HEK293 (cell line): ENCODE data around the gene C1orf115.

ENCODE experiments used
- CTCF ChIA-PET: fragments of 350-600 bp; formaldehyde crosslinking; extraction: SDS; loops from one replicate; lab custom pipeline; 2021; ENCODE audit warnings: antibody characterized with exemption; lab: Yijun Ruan, JAX
- POLR2A ChIA-PET: fragments of 300-600 bp; formaldehyde crosslinking; extraction: SDS; loops from one replicate; lab custom pipeline; 2020; ENCODE audit warnings: antibody characterized with exemption, inconsistent platforms; lab: Yijun Ruan, JAX
- H3K27ac ChIP-seq: fragments of 200-500 bp; sonication (Bioruptor generic); 2 replicates; pipeline ENCODE4 v1.5.1; 2014; ENCODE audit warnings: low read depth, low read length, control low read depth, inconsistent platforms; ENCODE audit errors: extremely low read depth
- H3K36me3 ChIP-seq, 2 experiments: fragments of 200-500 bp in 1 of 2; sonication (Bioruptor generic) in 1 of 2; 1 replicate in 1 of 2; 2 replicates in 1 of 2; pipeline ENCODE4 v1.5.1; 2014 to 2017; ENCODE audit warnings: inconsistent platforms in 2 of 2, low read length in 2 of 2; ENCODE audit not compliant: control insufficient read depth in 2 of 2, insufficient read depth in 1 of 2
- H3K4me1 ChIP-seq: fragments of 200-500 bp; sonication (Bioruptor generic); 2 replicates; pipeline ENCODE4 v1.5.1; 2014; ENCODE audit warnings: mild to moderate bottlenecking, low read length, inconsistent platforms; ENCODE audit not compliant: control insufficient read depth, insufficient read depth
- H3K4me3 ChIP-seq: 2 replicates; pipeline ENCODE4 v1.5.1; 2011; ENCODE audit warnings: low read depth, mild to moderate bottlenecking, control low read depth, low read length, moderate library complexity
- H3K9me3 ChIP-seq: fragments of 200-500 bp; sonication (Bioruptor generic); 2 replicates; pipeline ENCODE4 v1.5.1; 2014; ENCODE audit warnings: low read depth, low read length, inconsistent platforms; ENCODE audit not compliant: control insufficient read depth, insufficient read depth
- KLF10 ChIP-seq: fragments of 450-650 bp; IDR thresholded peaks from 2 replicates; pipeline ENCODE4 v1.5.1; 2018; ENCODE audit warnings: missing biosample characterization, mild to moderate bottlenecking, missing genetic modification characterization
- MZF1 ChIP-seq: fragments of 450-650 bp; formaldehyde crosslinking; IDR thresholded peaks from 2 replicates; pipeline ENCODE4 v1.5.1; 2017; ENCODE audit warnings: missing biosample characterization, missing genetic modification characterization, borderline replicate concordance
- SETDB1 ChIP-seq: IDR thresholded peaks from one replicate; pipeline ENCODE4 v1.6.1; 2017; ENCODE audit warnings: mild to moderate bottlenecking, low read length, moderate library complexity, mixed read lengths; ENCODE audit not compliant: insufficient read length
- WT1 ChIP-seq: fragments of 450-650 bp; formaldehyde crosslinking; IDR thresholded peaks from 2 replicates; pipeline ENCODE4 v1.5.1; 2016; ENCODE audit warnings: missing biosample characterization, missing genetic modification characterization
- YY2 ChIP-seq: fragments of 450-650 bp; formaldehyde crosslinking; IDR thresholded peaks from 2 replicates; pipeline ENCODE4 v1.5.1; 2016; ENCODE audit warnings: missing biosample characterization, missing genetic modification characterization
- ZBTB17 ChIP-seq: fragments of 450-650 bp; formaldehyde crosslinking; IDR thresholded peaks from 2 replicates; pipeline ENCODE4 v1.5.1; 2016; ENCODE audit warnings: missing biosample characterization, missing genetic modification characterization
- ZFHX2 ChIP-seq: fragments of 450-650 bp; formaldehyde crosslinking; conservative IDR thresholded peaks from 2 replicates; pipeline ENCODE4 v1.5.1; 2016; ENCODE audit warnings: missing biosample characterization, missing genetic modification characterization
- ZNF112 ChIP-seq: fragments of 450-650 bp; formaldehyde crosslinking; IDR thresholded peaks from 2 replicates; pipeline ENCODE4 v1.5.0; 2017; ENCODE audit warnings: missing biosample characterization, missing genetic modification characterization
- ZNF2 ChIP-seq: fragments of 450-650 bp; formaldehyde crosslinking; IDR thresholded peaks from 2 replicates; pipeline ENCODE4 v1.5.1; 2016; ENCODE audit warnings: missing biosample characterization, missing genetic modification characterization
- ZNF24 ChIP-seq: fragments of 450-650 bp; formaldehyde crosslinking; IDR thresholded peaks from 2 replicates; pipeline ENCODE4 v1.5.1; 2016; ENCODE audit warnings: missing biosample characterization, missing genetic modification characterization
- ZNF335 ChIP-seq: fragments of 450-650 bp; formaldehyde crosslinking; conservative IDR thresholded peaks from 2 replicates; pipeline ENCODE4 v1.5.1; 2016; ENCODE audit warnings: missing biosample characterization, missing genetic modification characterization
- ZNF596 ChIP-seq: fragments of 450-650 bp; IDR thresholded peaks from 2 replicates; pipeline ENCODE4 v1.5.0; 2018; ENCODE audit warnings: missing biosample characterization, mild to moderate bottlenecking, missing genetic modification characterization, moderate library complexity
- ZNF621 ChIP-seq: fragments of 450-650 bp; formaldehyde crosslinking; IDR thresholded peaks from 2 replicates; pipeline ENCODE4 v1.5.1; 2017; ENCODE audit warnings: missing biosample characterization, missing genetic modification characterization
- ZNF768 ChIP-seq: fragments of 450-650 bp; formaldehyde crosslinking; IDR thresholded peaks from 2 replicates; pipeline ENCODE4 v1.5.1; 2018; ENCODE audit warnings: missing biosample characterization, mild to moderate bottlenecking, missing genetic modification characterization
- ZNF777 ChIP-seq: fragments of 450-650 bp; formaldehyde crosslinking; IDR thresholded peaks from 2 replicates; pipeline ENCODE4 v1.5.1; 2017; ENCODE audit warnings: missing biosample characterization, missing genetic modification characterization, borderline replicate concordance
- TF ChIP-seq, protein P1 (sequence below): fragments of 450-650 bp; IDR thresholded peaks from 2 replicates; pipeline ENCODE4 v1.5.1; 2018; ENCODE audit warnings: missing biosample characterization, mild to moderate bottlenecking, missing genetic modification characterization
- TF ChIP-seq, protein P2 (sequence below): fragments of 450-650 bp; formaldehyde crosslinking; IDR thresholded peaks from 2 replicates; pipeline ENCODE4 v1.5.0; 2017; ENCODE audit warnings: missing biosample characterization, missing genetic modification characterization, borderline replicate concordance
- TF ChIP-seq, protein P3 (sequence below): fragments of 450-650 bp; formaldehyde crosslinking; IDR thresholded peaks from 2 replicates; pipeline ENCODE4 v1.5.1; 2017; ENCODE audit warnings: missing biosample characterization, missing genetic modification characterization
- TF ChIP-seq, protein P4 (sequence below): fragments of 450-650 bp; formaldehyde crosslinking; IDR thresholded peaks from 2 replicates; pipeline ENCODE4 v1.5.1; 2016; ENCODE audit warnings: missing biosample characterization, missing genetic modification characterization

Gene C1orf115

DNA sequence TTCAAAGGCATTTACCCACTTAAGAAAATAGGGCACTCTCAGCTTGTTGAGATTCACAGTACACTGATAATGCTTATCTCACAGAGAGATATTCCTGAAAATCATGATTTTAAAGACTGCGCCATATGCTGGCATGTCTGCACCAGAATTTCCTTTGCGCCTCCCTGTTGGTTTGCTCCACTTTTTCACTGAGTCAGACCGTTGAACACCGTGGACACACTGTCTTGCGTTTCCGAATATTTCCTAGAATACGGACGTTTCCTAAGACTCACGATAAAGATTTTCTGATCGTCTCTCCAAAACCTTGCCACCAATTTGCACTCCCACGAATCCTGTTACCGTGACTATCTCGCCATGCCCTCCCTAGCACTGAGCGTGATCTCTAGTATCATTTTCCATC, 497 bp upstream of the C1orf115 start (continued):
- TF ChIP-seq, protein P1, sequence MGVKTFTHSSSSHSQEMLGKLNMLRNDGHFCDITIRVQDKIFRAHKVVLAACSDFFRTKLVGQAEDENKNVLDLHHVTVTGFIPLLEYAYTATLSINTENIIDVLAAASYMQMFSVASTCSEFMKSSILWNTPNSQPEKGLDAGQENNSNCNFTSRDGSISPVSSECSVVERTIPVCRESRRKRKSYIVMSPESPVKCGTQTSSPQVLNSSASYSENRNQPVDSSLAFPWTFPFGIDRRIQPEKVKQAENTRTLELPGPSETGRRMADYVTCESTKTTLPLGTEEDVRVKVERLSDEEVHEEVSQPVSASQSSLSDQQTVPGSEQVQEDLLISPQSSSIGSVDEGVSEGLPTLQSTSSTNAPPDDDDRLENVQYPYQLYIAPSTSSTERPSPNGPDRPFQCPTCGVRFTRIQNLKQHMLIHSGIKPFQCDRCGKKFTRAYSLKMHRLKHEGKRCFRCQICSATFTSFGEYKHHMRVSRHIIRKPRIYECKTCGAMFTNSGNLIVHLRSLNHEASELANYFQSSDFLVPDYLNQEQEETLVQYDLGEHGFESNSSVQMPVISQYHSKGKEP (tag by site-specific recombination): no peak
- TF ChIP-seq, protein P2, sequence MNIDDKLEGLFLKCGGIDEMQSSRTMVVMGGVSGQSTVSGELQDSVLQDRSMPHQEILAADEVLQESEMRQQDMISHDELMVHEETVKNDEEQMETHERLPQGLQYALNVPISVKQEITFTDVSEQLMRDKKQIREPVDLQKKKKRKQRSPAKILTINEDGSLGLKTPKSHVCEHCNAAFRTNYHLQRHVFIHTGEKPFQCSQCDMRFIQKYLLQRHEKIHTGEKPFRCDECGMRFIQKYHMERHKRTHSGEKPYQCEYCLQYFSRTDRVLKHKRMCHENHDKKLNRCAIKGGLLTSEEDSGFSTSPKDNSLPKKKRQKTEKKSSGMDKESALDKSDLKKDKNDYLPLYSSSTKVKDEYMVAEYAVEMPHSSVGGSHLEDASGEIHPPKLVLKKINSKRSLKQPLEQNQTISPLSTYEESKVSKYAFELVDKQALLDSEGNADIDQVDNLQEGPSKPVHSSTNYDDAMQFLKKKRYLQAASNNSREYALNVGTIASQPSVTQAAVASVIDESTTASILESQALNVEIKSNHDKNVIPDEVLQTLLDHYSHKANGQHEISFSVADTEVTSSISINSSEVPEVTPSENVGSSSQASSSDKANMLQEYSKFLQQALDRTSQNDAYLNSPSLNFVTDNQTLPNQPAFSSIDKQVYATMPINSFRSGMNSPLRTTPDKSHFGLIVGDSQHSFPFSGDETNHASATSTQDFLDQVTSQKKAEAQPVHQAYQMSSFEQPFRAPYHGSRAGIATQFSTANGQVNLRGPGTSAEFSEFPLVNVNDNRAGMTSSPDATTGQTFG (tag by site-specific recombination): no peak

DNA sequence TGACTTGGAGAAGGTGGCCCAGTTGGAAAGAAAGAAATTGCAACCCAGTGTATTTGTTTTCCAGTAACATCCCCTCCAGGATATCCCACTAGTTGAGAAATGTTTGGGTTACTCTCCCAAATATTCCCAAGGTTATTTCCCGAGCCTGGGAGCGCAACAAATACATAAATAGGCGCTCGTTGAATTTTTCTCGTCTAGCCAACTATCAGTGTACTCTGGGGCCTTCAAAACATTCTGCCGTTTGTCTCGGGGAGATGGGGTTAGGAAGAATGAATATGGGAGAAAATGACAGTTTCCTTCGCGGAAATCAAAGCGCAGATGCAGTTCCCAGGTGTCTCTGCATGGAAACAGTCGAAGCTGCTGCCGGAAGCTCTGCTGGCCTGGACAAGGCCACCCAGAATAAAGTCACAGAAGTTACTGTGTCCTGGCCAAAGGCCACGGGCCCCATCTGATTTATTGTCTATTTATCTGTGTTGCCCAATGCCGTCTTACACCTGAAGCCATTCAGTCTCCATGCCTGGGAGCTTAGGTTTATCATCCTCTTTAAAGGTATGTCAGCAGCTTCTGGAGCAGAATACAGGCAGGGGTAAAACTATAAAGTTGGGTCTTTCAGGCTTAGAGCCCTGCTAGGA, 1.0 kb downstream of the C1orf115 start:
- TF ChIP-seq ZNF335 (tag by site-specific recombination): peak; percentile 59
- peak; percentile 56; the same call in 1 of the 2 replicates for TF ChIP-seq ZBTB17
- TF ChIP-seq KLF10 (tag by site-specific recombination): no peak
- TF ChIP-seq, protein P3, sequence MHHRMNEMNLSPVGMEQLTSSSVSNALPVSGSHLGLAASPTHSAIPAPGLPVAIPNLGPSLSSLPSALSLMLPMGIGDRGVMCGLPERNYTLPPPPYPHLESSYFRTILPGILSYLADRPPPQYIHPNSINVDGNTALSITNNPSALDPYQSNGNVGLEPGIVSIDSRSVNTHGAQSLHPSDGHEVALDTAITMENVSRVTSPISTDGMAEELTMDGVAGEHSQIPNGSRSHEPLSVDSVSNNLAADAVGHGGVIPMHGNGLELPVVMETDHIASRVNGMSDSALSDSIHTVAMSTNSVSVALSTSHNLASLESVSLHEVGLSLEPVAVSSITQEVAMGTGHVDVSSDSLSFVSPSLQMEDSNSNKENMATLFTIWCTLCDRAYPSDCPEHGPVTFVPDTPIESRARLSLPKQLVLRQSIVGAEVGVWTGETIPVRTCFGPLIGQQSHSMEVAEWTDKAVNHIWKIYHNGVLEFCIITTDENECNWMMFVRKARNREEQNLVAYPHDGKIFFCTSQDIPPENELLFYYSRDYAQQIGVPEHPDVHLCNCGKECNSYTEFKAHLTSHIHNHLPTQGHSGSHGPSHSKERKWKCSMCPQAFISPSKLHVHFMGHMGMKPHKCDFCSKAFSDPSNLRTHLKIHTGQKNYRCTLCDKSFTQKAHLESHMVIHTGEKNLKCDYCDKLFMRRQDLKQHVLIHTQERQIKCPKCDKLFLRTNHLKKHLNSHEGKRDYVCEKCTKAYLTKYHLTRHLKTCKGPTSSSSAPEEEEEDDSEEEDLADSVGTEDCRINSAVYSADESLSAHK (tag by site-specific recombination): no peak
- no peak for TF ChIP-seq ZNF768 (tag by site-specific recombination)
- no peak for TF ChIP-seq SETDB1
- no peak for TF ChIP-seq ZNF2 (tag by site-specific recombination)
- TF ChIP-seq WT1: no peak
- H3K9me3 ChIP-seq: no peaks in the 10 kb centered on the region
- H3K4me1 ChIP-seq: peaks cover 2% of the 10 kb centered on the region; the same call in 1 of the 2 replicates
- CTCF ChIA-PET: interaction anchor here (0.7 to 2.1 kb wide), 4 partner anchors 42 to 138 kb away, joined by 3 to 6 read pairs (median 4); no protein-coding TSS in a partner anchor
- H3K36me3 ChIP-seq: no peaks in the 10 kb centered on the region
- POLR2A ChIA-PET: interaction anchor here (1.1 kb wide), 1 partner anchor 57 kb away, joined by 3 read pairs; the partner anchor contains the start of gene MTARC2
- peak overlapping the region; percentile 83 for H3K4me3 ChIP-seq
- no peak overlapping the region for H3K27ac ChIP-seq

DNA sequence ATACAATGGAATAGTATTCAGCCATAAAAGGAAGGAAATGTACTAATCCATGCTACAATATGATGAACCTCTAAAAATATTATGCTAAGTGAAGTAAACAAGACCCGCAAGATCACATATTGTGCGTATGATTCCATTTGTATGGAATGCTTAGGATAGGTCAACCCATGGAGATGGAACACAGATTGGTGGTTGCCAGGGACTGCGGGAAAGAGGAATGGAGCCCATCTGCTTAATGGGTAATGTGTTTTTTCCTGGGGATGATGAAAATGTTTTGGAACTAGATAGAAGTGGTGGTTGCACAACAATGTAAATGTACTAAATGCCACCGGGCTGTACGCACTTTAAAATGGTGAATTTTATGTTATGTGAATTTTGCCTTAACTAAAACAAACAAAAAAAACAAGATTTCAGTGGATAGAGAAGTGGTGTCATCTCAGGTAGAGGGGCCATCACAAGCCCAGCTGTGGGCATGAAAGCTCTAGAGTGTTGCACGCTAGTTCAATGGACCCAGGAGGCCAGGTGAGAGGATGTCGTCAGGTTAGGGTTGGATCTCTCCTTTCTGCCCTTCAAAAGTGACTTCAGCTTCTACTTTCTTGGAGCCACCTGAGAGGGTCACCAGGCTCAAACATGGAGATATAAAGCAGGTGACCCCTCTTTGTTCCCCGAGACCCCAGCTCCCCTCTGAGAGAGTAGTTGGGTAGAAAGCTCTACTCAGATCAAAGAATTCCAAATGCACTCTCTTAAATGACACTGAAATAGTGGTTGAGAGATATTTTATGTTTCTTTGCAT, 2.5 kb downstream of the C1orf115 start:
- H3K4me3 ChIP-seq: no peak overlapping the region
- ChIA-PET POLR2A (no interaction called here), CTCF (interaction anchor here (0.6 to 2.5 kb wide), 6 partner anchors 8 to 397 kb away, joined by 3 to 12 read pairs (median 3); no protein-coding TSS in a partner anchor)
- peaks cover 0 to 13% of the 10 kb centered on the region in 2 experiments; a peak in 1 of 3 replicates for H3K36me3 ChIP-seq
- H3K9me3 ChIP-seq: no peaks in the 10 kb centered on the region
- no peak overlapping the region for H3K27ac ChIP-seq
- H3K4me1 ChIP-seq: peaks cover 2% of the 10 kb centered on the region; the same call in 1 of the 2 replicates
- TF ChIP-seq, protein P4, sequence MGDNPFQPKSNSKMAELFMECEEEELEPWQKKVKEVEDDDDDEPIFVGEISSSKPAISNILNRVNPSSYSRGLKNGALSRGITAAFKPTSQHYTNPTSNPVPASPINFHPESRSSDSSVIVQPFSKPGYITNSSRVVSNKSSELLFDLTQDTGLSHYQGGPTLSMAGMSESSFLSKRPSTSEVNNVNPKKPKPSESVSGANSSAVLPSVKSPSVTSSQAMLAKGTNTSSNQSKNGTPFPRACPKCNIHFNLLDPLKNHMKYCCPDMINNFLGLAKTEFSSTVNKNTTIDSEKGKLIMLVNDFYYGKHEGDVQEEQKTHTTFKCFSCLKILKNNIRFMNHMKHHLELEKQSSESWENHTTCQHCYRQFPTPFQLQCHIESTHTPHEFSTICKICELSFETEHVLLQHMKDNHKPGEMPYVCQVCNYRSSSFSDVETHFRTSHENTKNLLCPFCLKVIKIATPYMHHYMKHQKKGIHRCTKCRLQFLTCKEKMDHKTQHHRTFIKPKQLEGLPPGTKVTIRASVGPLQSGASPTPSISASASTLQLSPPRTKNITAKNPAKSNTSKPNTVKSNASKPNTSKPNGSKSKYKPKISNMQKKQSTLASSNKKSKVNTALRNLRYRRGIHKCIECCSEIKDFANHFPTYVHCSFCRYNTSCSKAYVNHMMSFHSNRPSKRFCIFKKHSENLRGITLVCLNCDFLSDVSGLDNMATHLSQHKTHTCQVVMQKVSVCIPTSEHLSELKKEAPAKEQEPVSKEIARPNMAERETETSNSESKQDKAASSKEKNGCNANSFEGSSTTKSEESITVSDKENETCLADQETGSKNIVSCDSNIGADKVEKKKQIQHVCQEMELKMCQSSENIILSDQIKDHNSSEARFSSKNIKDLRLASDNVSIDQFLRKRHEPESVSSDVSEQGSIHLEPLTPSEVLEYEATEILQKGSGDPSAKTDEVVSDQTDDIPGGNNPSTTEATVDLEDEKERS (tag by site-specific recombination): no peak
- TF ChIP-seq MZF1 (tag by site-specific recombination) (no peak), ZNF596 (no peak), ZFHX2 (tag by site-specific recombination) (no peak), ZNF24 (tag by site-specific recombination) (no peak), YY2 (tag by site-specific recombination) (no peak), ZNF335 (tag by site-specific recombination) (no peak), ZNF621 (tag by site-specific recombination) (no peak), ZNF112 (tag by site-specific recombination) (no peak), ZNF777 (tag by site-specific recombination) (no peak)
- TF ChIP-seq, protein P1 (tag by site-specific recombination): no peak
